ENCODE measurements around the gene LRGUK. TPM values are rescaled to one million over a fixed set of nuclear protein-coding genes. Genes with fewer than 3 reads are reported as not detected.

Gene LRGUK
- total and polyA plus RNA-seq, 12 donors: 0.14 to 1.9 (median 0.53) TPM

DNA sequence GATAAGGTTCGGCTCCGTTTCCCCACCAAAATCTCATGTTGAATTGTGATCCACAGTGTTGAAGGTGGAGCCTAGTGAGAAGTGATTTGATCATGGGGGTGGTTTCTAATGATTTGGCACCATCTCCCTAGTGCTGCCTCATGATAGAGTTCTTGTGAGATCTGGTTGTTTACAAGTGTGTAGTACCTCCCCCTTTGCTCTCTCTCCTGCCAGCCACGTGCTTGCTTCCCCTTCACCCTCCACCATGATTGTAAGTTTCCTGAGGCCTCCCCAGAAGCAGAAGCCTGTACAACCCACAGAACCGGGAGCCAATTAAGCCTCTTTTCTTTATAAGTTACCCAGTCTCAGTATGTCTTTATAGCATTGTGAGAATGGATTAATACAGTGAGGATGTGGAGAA, 12.1 kb upstream of the LRGUK start:
- TF ChIP-seq POLR2A (IDR thresholded peaks at IDR 0.05): no peak
- TF ChIP-seq, protein P1, sequence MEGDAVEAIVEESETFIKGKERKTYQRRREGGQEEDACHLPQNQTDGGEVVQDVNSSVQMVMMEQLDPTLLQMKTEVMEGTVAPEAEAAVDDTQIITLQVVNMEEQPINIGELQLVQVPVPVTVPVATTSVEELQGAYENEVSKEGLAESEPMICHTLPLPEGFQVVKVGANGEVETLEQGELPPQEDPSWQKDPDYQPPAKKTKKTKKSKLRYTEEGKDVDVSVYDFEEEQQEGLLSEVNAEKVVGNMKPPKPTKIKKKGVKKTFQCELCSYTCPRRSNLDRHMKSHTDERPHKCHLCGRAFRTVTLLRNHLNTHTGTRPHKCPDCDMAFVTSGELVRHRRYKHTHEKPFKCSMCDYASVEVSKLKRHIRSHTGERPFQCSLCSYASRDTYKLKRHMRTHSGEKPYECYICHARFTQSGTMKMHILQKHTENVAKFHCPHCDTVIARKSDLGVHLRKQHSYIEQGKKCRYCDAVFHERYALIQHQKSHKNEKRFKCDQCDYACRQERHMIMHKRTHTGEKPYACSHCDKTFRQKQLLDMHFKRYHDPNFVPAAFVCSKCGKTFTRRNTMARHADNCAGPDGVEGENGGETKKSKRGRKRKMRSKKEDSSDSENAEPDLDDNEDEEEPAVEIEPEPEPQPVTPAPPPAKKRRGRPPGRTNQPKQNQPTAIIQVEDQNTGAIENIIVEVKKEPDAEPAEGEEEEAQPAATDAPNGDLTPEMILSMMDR (IDR thresholded peaks at IDR 0.05): no peak
- Histone ChIP-seq H3K4me3 (no peak overlapping the region), H3K27ac (no peak overlapping the region), H3K4me1 (replicated peaks in 1 of 2) (no peaks in the 10 kb centered on the region), H3K9me3 (replicated peaks in 1 of 3) (no peaks in the 10 kb centered on the region), H3K27me3 (no peaks in the 10 kb centered on the region), H3K36me3 (replicated peaks in 1 of 2) (no peaks in the 10 kb centered on the region)
- intact Hi-C loops (cut with DNase I): no loop called here
- DNase-seq: no peak
- 79 to 81% (median 80%) methylated on average over 4 of the region's 4 CpGs for WGBS, 4 donors

DNA sequence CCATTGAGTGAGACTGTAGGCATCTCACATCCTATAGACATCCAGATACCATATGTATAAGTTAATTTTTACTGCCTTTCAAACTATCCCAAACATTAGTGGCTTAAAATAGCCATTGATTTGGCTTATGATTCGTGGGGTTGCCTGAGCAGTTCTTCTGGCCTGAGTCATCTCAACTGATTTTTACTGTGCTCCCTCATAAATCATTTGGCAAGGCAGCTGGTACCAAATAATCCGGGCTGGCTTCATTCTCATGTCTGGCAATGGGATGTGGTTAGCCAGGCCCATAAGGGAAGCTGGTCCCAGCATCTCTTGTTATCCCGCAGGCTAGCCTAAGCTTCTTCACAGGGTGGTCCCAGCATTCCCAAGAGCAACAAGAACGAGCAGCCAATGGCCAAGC, 6.7 kb upstream of the LRGUK start:
- no peaks in the 10 kb centered on the region for H3K36me3 ChIP-seq (replicated peaks in 1 of 2)
- no peak overlapping the region for H3K27ac ChIP-seq
- H3K27me3 ChIP-seq: no peaks in the 10 kb centered on the region
- H3K4me3 ChIP-seq: no peak overlapping the region
- intact Hi-C loops (cut with DNase I): no loop called here
- WGBS, 4 donors: 61 to 64% (median 62%) methylated on average over 4 of the region's 4 CpGs
- no peak for DNase-seq
- no peaks in the 10 kb centered on the region for H3K4me1 ChIP-seq (replicated peaks in 1 of 2)
- TF ChIP-seq, protein P1 (IDR thresholded peaks at IDR 0.05): no peak
- TF ChIP-seq POLR2A (IDR thresholded peaks at IDR 0.05): no peak
- H3K9me3 ChIP-seq (replicated peaks in 1 of 3): no peaks in the 10 kb centered on the region

DNA sequence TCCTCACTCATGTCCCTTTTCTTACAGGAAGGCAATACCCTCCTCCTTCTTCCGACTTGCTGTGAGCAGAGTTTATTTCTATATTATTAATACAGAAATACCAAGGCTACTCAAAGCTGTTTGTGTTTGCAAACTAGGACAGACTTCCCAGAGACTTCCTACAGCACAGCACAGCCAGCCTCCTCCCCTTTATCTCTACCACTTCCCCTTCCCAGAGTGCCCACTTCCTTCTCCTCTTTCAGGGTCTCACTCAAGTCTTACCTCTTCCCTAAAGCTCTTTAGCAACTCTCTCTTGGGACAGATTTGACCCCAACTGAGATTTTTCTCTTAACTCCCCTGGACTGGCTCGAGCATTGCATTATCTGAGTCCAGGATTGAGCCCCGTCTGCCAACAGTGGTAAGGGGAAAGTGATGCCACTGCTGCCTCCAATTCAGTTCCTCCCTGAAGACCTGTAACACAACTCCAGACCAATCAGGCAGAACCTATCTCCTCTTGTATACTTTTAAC, 5.5 kb upstream of the LRGUK start:
- Histone ChIP-seq H3K27me3 (no peaks in the 10 kb centered on the region), H3K36me3 (replicated peaks in 1 of 2) (no peaks in the 10 kb centered on the region), H3K9me3 (replicated peaks in 1 of 3) (no peaks in the 10 kb centered on the region), H3K4me3 (no peak overlapping the region), H3K27ac (no peak overlapping the region), H3K4me1 (replicated peaks in 1 of 2) (peaks cover 0 to 2% of the 10 kb centered on the region in 2 donors)
- WGBS, 4 donors: 63 to 68% (median 66%) methylated on average over 3 of the region's 3 CpGs
- intact Hi-C loops (cut with DNase I): no loop called here
- TF ChIP-seq, protein P1 (IDR thresholded peaks at IDR 0.05): no peak
- no peak for TF ChIP-seq POLR2A (IDR thresholded peaks at IDR 0.05)
- no peak for DNase-seq

DNA sequence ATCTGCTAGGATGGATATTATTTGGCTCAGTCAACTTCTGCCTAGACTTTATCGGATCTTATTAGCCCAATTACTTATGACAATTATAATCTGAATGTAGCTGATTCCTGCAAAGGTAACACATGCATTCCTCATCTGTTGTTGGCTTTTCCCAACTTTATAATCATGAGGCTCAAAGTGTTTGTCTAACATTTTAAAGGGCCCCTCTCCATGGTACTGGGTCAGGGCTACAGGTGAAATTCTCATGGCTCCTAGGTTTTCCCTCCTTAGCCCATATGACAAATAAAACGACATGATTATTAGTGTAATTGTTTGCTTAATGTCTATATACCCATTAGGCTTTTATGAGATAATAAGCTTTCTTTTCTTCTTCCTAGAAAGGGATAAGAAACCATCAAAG, 4.2 kb upstream of the LRGUK start:
- no peak overlapping the region for H3K27ac ChIP-seq
- intact Hi-C loops (cut with DNase I): no loop called here
- H3K9me3 ChIP-seq (replicated peaks in 1 of 3): no peaks in the 10 kb centered on the region
- H3K27me3 ChIP-seq: no peaks in the 10 kb centered on the region
- H3K36me3 ChIP-seq (replicated peaks in 1 of 2): no peaks in the 10 kb centered on the region
- no peak for DNase-seq
- peaks cover 2 to 5% of the 10 kb centered on the region in 2 donors for H3K4me1 ChIP-seq (replicated peaks in 1 of 2)
- TF ChIP-seq, protein P1 (IDR thresholded peaks at IDR 0.05): no peak
- TF ChIP-seq POLR2A (IDR thresholded peaks at IDR 0.05): no peak
- no peak overlapping the region for H3K4me3 ChIP-seq
- WGBS, 4 donors: 66 to 78% (median 72%) methylated on average over 2 of the region's 2 CpGs
